Endothelial cell of umbilical vein (primary cell): Measurements from ENCODE around the gene MROH7. TPM values are rescaled to one million over a fixed set of nuclear protein-coding genes. Genes with fewer than 3 reads are reported as not detected.

ENCODE experiments used
- BruUV-seq: library from RNA; stranded (reverse); fragments of 400-500 nt; replicated peaks from 2 replicates; lab custom pipeline; 2021; lab: Mats Ljungman, UMichigan
- CTCF ChIA-PET: fragments of 300-600, 350-600 bp; sonication (Branson Sonifier 250); formaldehyde crosslinking; loops from one replicate; lab custom pipeline; 2021; ENCODE audit warnings: antibody characterized with exemption, inconsistent platforms; lab: Charles Lee
- POLR2A ChIA-PET: fragments of 300-600, 350-600 bp; sonication (Branson Sonifier 250); formaldehyde crosslinking; loops from one replicate; lab custom pipeline; 2021; ENCODE audit warnings: antibody characterized with exemption, inconsistent platforms; lab: Charles Lee
- DNase-seq: peaks from one replicate; pipeline ENCODE4 v3.0.0-alpha.2; 2011; ENCODE audit warnings: low read depth, low spot score
- FAIRE-seq: peaks from 2 replicates; lab custom pipeline; 2011; peaks lifted over from hg19 to GRCh38; lab: Jason Lieb, UNC
- H2AFZ ChIP-seq: 2 replicates; pipeline ENCODE4 v1.6.0; 2012; ENCODE audit warnings: low read depth, low read length, control low read depth, inconsistent platforms
- H3K27ac ChIP-seq: 2 replicates; pipeline ENCODE4 v1.5.1; 2011; ENCODE audit warnings: low read depth, mild to moderate bottlenecking, control low read depth, low read length, moderate library complexity; ENCODE audit not compliant: insufficient read depth
- H3K27me3 ChIP-seq, 2 experiments: 2 replicates each; pipeline versions ENCODE4 v1.6.0 to v1.6.1; 2011; ENCODE audit warnings: low read length in 2 of 2, mixed read lengths in 1 of 2; ENCODE audit not compliant: control insufficient read depth in 2 of 2, insufficient read depth in 2 of 2
- H3K36me3 ChIP-seq, 2 experiments: 2 replicates in 1 of 2; 3 replicates in 1 of 2; pipeline ENCODE4 v1.5.1; 2011; ENCODE audit warnings: low read length in 2 of 2, mild to moderate bottlenecking in 1 of 2, moderate library complexity in 1 of 2; ENCODE audit not compliant: control insufficient read depth in 2 of 2, insufficient read depth in 2 of 2; ENCODE audit errors: extremely low read depth in 1 of 2
- H3K4me1 ChIP-seq: 3 replicates; pipeline ENCODE4 v1.5.1; 2011; ENCODE audit warnings: mild to moderate bottlenecking, low read length; ENCODE audit not compliant: control insufficient read depth, insufficient read depth; ENCODE audit errors: extremely low read depth
- H3K4me2 ChIP-seq: 2 replicates; pipeline ENCODE4 v1.6.1; 2011; ENCODE audit warnings: low read length, control low read depth, mixed read lengths; ENCODE audit not compliant: insufficient read depth
- H3K4me3 ChIP-seq, 3 experiments: fragments of 200-600 bp in 1 of 3; sonication (generic), shearing (Covaris generic) in 1 of 3; replicated peaks in 1 of 3; 2 replicates each; pipeline ENCODE4 v1.5.1; 2011 to 2016; ENCODE audit warnings: control low read depth in 3 of 3, low read length in 3 of 3, mild to moderate bottlenecking in 2 of 3, inconsistent platforms in 1 of 3, low read depth in 1 of 3, moderate library complexity in 1 of 3; ENCODE audit not compliant: insufficient read depth in 1 of 3
- H3K79me2 ChIP-seq: 2 replicates; pipeline ENCODE4 v1.6.0; 2012; ENCODE audit warnings: low read length, inconsistent platforms; ENCODE audit not compliant: control insufficient read depth, insufficient read depth
- H3K9ac ChIP-seq: replicated peaks from 2 replicates; pipeline ENCODE3; 2011; ENCODE audit warnings: low read length, control low read depth; ENCODE audit not compliant: insufficient read depth; ENCODE audit errors: extremely low read depth
- H3K9me1 ChIP-seq: replicated peaks from 3 replicates; pipeline ENCODE4 v1.6.0; 2011; ENCODE audit warnings: mild to moderate bottlenecking, low read length; ENCODE audit not compliant: control insufficient read depth, insufficient read depth; ENCODE audit errors: extremely low read depth
- H3K9me3 ChIP-seq: replicated peaks from 2 replicates; pipeline ENCODE4 v1.5.1; 2012; ENCODE audit warnings: low read length, inconsistent platforms; ENCODE audit not compliant: control insufficient read depth, insufficient read depth
- H4K20me1 ChIP-seq: replicated peaks from 2 replicates; pipeline ENCODE3; 2011; ENCODE audit warnings: mild to moderate bottlenecking, low read length; ENCODE audit not compliant: control insufficient read depth, insufficient read depth; ENCODE audit errors: extremely low read depth
- EZH2 ChIP-seq: IDR thresholded peaks from 2 replicates; pipeline ENCODE4 v1.6.1; 2012; ENCODE audit warnings: borderline replicate concordance, low read depth, mild to moderate bottlenecking, moderate library complexity, low read length, inconsistent platforms; ENCODE audit not compliant: severe bottlenecking
- FOS ChIP-seq: IDR thresholded peaks from 2 replicates; pipeline ENCODE4 v1.6.1; 2011; ENCODE audit warnings: mild to moderate bottlenecking, low read length, moderate library complexity, borderline replicate concordance; ENCODE audit not compliant: insufficient read depth
- GATA2 ChIP-seq: IDR thresholded peaks from 2 replicates; pipeline ENCODE4 v1.7.0; 2011; ENCODE audit warnings: low read depth, mild to moderate bottlenecking, moderate library complexity, mixed read lengths, low read length; ENCODE audit not compliant: insufficient read length, insufficient read depth
- JUN ChIP-seq: IDR thresholded peaks from 2 replicates; pipeline ENCODE4 v1.6.1; 2011; ENCODE audit warnings: borderline replicate concordance, low read depth; ENCODE audit not compliant: insufficient read length, insufficient read depth
- MYC ChIP-seq: IDR thresholded peaks from one replicate; pipeline ENCODE4 v1.6.1; 2011; ENCODE audit warnings: mild to moderate bottlenecking, low read depth, low read length
- POLR2A ChIP-seq: IDR thresholded peaks from 2 replicates; pipeline ENCODE4 v1.6.1; 2012; ENCODE audit warnings: low read depth, mild to moderate bottlenecking, control low read depth, low read length
- POLR2AphosphoS5 ChIP-seq: IDR thresholded peaks from 2 replicates; pipeline ENCODE4 v1.6.1; 2012; ENCODE audit warnings: low read depth, mild to moderate bottlenecking, control low read depth, low read length, moderate library complexity; ENCODE audit not compliant: insufficient read depth
- dilution Hi-C: fragments of 300-500 bp; cut with MboI; formaldehyde crosslinking; loops from one replicate; pipeline ENCODE4 v1.15.0; 2019; ENCODE audit warnings: low sequenced_read_pairs; ENCODE audit not compliant: extremely low pct_ligation_motif_present
- intact Hi-C: fragments of 100-400 bp; cut with micrococcal nuclease; formaldehyde crosslinking; loops from one replicate; pipeline ENCODE4 v1.10.0; 2022
- polyA plus RNA-seq, 4 experiments: library from polyadenylated mRNA; depleted of rRNA in 3 of 4; stranded (reverse) in 3 of 4; unstranded in 1 of 4; fragments of >200 nt; gene quantifications; 2 replicates each; pipeline versions ENCODE4 v1.2.1 to v1.2.3, GENCODE V29; 2011 to 2012; ENCODE audit warnings: missing spikeins in 1 of 4
- total RNA-seq: library from RNA; stranded (reverse); gene quantifications from 2 replicates; pipeline ENCODE4 v1.2.3, GENCODE V29; 2021
- TF ChIP-seq, protein P1 (sequence below): IDR thresholded peaks from 2 replicates; pipeline ENCODE4 v1.6.1; 2011; ENCODE audit not compliant: insufficient read depth, insufficient read length
- TF ChIP-seq, protein P2 (sequence below), 2 donors: IDR thresholded peaks; 1 replicate in 1 of 2; 2 replicates in 1 of 2; pipeline ENCODE4 v1.5.1; 2011; ENCODE audit warnings: low read length in 2 of 2, mild to moderate bottlenecking in 2 of 2, moderate library complexity in 2 of 2, control low read depth in 1 of 2, inconsistent platforms in 1 of 2, low read depth in 1 of 2; ENCODE audit not compliant: insufficient read depth in 1 of 2; ENCODE audit errors: extremely low read depth in 1 of 2

Gene MROH7
- total and polyA plus RNA-seq, 2 donors (not counting 3 experiments of a cell fraction or from before 2014, with no cell fraction given) = 0.06 to 0.24 TPM

DNA sequence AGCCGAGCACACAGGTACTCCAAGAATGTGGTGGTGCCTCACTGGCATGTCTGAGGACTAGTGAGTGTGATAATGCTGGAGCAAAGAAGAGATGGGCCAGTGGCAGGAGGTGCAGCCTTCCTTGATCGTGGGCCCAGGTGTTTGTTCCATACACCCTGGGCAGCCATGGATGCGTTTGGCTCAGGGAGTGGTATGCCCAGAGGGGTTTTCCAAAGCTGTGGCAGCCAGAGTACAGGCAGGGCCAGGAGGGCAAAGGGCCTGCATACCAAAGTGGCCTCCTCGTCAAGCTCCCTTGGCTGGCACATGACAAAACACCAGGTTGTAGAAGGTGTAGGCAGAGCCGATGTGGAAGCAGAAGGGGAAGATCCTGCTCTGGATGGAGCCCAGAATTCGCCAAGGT is 103.7 kb downstream of the MROH7 start:
- H3K27ac ChIP-seq = no peak overlapping the region
- no peaks in the 10 kb centered on the region for H3K79me2 ChIP-seq
- no peak overlapping the region for H3K4me3 ChIP-seq
- H3K27me3 ChIP-seq = no peaks in the 10 kb centered on the region
- no peaks in the 10 kb centered on the region for H3K9me3 ChIP-seq
- no peak overlapping the region for H3K4me2 ChIP-seq
- no peak overlapping the region for H3K9ac ChIP-seq
- no peak overlapping the region for H2AFZ ChIP-seq
- peaks cover 0 to 14% of the 10 kb centered on the region in 2 experiments for H3K36me3 ChIP-seq
- DNase-seq (no peak), FAIRE-seq (no peak)
- dilution Hi-C loops (no loop called here), intact Hi-C loops (no loop called here)
- no TSS peak for BruUV-seq
- TF ChIP-seq POLR2A = no peak
- TF ChIP-seq MYC = no peak
- no peak for TF ChIP-seq FOS
- no peak for TF ChIP-seq EZH2
- TF ChIP-seq POLR2AphosphoS5 = no peak
- TF ChIP-seq, protein P1, sequence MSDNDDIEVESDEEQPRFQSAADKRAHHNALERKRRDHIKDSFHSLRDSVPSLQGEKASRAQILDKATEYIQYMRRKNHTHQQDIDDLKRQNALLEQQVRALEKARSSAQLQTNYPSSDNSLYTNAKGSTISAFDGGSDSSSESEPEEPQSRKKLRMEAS = no peak
- no peak for TF ChIP-seq JUN
- TF ChIP-seq, protein P2, sequence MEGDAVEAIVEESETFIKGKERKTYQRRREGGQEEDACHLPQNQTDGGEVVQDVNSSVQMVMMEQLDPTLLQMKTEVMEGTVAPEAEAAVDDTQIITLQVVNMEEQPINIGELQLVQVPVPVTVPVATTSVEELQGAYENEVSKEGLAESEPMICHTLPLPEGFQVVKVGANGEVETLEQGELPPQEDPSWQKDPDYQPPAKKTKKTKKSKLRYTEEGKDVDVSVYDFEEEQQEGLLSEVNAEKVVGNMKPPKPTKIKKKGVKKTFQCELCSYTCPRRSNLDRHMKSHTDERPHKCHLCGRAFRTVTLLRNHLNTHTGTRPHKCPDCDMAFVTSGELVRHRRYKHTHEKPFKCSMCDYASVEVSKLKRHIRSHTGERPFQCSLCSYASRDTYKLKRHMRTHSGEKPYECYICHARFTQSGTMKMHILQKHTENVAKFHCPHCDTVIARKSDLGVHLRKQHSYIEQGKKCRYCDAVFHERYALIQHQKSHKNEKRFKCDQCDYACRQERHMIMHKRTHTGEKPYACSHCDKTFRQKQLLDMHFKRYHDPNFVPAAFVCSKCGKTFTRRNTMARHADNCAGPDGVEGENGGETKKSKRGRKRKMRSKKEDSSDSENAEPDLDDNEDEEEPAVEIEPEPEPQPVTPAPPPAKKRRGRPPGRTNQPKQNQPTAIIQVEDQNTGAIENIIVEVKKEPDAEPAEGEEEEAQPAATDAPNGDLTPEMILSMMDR (IDR thresholded peaks at IDR 0.05; ENCODE audit: extremely low read depth in 1 of 2, insufficient read depth in 1 of 2, low read depth in 1 of 2, low read length in 2 of 2) = no peak
- TF ChIP-seq GATA2 = no peak
- H3K9me1 ChIP-seq = no peaks in the 10 kb centered on the region
- ChIA-PET POLR2A (no interaction called here), CTCF (interaction anchor here (1.4 to 1.7 kb wide), 2 partner anchors 10 to 17 kb away, joined by 3 to 5 read pairs; no protein-coding TSS in a partner anchor)
- no peaks in the 10 kb centered on the region for H4K20me1 ChIP-seq
- no peaks in the 10 kb centered on the region for H3K4me1 ChIP-seq
